SIG-M5 treated with dmso at 0.1 percent for 504 hours (cell line): ENCODE results near the gene PTPRN2.
"Not testable (repeated sequence)": the region's sequence is repeated elsewhere in the genome, so short reads cannot be mapped to it uniquely, and the experiment has no call there.

Source experiments
- DNase-seq: peaks from one replicate; lab custom pipeline; 2025; ENCODE audit not compliant: unreplicated experiment; lab: John Stamatoyannopoulos, UW

Gene PTPRN2

GRCh38 chr7:157515342-157516041 is 1072.1 kb downstream of the PTPRN2 start:
- DNase-seq = no peak

DNA sequence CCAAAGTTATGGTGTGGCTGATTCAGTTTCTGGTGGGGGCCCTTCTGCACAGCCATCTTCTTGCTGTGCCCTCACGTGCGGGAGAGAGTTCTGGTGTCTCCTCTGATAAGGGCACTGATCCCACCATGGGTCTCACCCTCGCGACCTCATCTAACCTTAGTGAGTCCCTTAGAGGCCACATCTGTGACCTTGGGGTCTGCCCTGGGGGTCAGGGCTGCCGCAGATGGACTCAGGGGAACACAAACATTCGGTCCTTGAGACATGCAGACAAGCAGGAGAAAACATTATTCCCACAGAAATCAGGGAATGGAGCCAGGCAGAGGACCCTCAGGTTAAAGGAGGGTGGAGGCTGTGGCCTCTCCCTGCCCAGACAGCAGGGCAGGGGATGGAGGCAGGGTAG is 1072.9 kb downstream of the PTPRN2 start:
- no peak for DNase-seq

- no peak for DNase-seq
Observed at GRCh38 chr7:157514306-157514705, 1073.3 kb downstream of the PTPRN2 start.

- DNase-seq = no peak
Observed at GRCh38 chr7:157513682-157514081, 1073.9 kb downstream of the PTPRN2 start.

- no peak for DNase-seq
Observed at GRCh38 chr7:157513162-157513621, 1074.4 kb downstream of the PTPRN2 start.

GRCh38 chr7:157509226-157509625 is 1078.4 kb downstream of the PTPRN2 start:
- DNase-seq = no peak

DNA sequence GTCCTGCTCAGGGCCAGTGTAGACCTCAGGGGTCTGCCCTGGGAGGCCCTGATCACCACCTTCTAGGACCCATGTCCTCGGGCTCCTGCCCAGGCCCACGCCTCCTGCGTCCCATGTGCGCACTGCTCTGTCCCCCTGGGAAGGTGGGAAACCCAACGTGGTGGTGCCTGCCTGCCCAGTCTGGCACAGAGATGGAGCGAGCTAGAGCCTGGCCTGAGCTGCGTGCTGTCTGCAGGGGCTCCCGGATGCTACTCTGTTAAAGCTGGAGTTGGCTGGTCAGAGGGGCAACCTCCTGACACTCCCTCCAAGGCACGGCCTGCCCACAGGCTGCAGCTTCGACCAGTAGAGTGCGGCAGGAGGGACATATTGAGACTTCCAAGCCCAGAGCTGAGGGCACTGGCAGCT is 1079.1 kb downstream of the PTPRN2 start:
- no peak for DNase-seq

DNA sequence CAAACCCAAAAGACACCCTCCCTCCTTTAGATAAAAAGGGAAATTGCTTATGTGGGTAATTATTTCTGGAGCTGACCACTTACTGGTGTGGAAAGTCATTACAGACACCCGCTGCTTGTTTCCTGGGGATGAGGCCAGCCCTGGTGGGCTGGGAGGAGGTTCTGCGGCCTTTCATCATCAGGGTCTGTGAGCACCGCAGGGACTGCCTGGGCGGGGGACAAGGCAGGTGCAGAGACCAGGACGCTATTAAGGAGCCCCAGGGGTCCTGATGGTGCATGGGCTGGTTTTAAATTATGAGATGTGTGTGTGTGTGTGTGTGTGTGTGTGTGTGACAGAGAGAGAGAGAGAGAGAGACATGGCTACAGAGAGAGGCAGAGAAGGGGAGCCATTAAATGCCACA is 1079.6 kb downstream of the PTPRN2 start:
- no peak for DNase-seq

DNA sequence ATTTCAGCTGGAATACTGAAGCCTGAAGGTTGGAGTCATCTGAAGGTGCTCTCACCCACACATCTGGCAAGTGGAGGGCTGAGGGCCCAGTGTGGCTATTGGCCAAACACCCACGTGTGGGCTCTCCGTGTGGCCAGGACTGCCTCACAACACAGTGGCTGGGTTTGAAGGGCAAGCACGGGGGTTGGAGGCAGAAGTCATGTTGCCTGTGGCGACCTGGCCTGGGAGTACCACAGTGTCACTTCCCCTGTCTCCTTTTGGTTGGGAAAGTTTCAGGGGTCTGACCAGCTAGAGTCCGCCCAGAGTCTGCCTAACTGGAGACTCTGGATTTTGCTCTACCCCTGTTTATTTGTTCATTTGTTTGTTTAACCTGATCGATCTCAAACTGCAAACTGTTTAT is 1081.4 kb downstream of the PTPRN2 start:
- no peak for DNase-seq

DNA sequence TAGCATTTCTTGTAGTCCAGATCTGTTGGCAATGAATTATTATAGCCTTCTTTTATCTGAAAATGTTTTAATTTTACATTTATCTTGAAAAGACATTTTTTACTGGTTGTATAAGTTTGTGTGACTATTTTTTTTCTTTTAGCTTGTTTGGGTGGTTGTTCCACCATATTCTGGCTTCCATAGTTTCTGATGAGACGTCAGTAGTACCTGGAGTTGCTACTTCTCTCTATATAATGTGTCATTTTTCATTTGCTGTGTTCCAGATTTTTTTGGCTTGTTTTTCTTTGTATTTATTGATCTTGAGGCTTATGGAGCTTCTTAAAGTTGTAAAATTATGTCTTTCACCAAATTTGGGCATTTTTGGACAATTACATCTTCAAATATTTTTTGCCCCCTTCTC is 1082.0 kb downstream of the PTPRN2 start:
- DNase-seq = no peak

DNA sequence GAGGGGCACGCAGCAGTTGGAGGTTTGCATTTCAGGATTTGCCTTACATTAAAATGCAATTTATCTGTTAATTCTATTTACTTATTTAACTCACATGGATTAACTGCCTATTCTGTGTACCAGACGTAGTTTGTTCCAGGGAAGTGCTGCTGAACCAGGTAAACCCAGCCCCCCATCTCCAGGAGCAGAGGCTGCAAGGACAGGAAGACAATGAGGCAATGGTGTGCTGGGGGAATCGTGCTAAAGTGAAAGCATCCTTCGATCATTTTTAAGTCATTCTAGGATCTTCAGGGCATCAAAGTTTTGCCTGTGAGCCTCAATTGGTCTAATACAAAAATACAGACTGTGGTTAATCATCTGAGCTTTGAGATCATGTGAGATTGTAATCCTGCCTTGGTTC is 1084.4 kb downstream of the PTPRN2 start:
- DNase-seq = no peak

GRCh38 chr7:157502701-157503111 is 1084.9 kb downstream of the PTPRN2 start:
- DNase-seq = no peak

DNA sequence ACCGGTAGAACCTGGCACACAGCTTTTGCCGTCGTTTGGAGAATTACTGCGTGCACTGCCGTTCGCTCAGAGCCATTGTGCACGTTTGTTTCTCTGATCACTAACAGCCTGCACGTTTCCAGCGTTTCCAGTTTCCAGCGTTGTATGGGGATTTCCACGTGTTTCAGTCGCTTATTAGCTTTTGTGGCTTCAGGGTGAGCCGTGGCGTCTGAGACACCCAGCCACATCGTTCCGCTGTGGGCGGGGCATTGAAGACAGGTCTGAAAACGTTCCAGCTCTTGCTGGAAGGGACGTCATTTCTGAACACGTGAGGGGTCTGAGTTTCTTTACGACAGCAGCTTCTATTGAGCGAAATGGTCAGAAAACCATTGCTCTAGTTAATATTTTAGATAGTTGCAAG is 1086.0 kb downstream of the PTPRN2 start:
- no peak for DNase-seq

GRCh38 chr7:157500989-157501540 is 1086.6 kb downstream of the PTPRN2 start:
- DNase-seq = not testable (repeated sequence)

GRCh38 chr7:157500171-157500960 is 1087.3 kb downstream of the PTPRN2 start:
- no peak for DNase-seq

DNA sequence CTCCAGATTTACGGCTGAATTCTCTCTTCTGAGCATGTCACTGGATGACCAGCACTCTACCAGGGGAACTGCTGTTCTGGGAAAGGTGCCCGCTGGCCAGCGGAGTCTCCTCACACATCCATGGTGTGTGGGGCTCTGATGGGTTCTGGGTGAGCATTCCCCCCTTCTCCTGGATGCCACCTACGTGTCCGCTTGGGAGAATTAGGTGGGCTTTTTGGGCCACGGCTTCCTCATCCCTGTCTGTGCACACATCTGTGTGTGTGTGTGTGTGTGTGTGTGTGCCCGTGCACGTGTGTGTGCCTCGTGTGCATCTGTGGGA is 1087.8 kb downstream of the PTPRN2 start:
- DNase-seq = no peak

GRCh38 chr7:157499121-157499834 is 1088.3 kb downstream of the PTPRN2 start:
- no peak for DNase-seq

DNA sequence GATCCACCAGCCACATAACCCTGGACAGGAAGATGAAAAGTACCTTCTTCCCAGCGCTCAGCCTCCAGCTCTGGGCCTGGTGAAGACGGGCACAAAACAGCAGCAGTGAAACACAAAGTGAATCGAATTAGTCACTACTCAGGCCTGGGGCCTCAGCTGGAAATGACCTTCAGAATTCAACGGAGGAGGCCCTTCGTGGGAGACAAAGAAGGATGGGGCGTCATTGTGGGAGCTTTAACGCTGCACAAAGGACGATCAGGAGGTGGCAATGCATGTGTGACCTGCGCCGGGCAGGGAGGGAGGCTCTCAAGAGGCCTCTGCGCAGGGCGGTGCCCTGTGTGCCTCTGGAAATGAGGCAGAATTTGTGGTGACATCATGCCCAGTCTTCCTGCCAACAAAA is 1089.0 kb downstream of the PTPRN2 start:
- no peak for DNase-seq

GRCh38 chr7:157497744-157498651 is 1089.6 kb downstream of the PTPRN2 start:
- DNase-seq = no peak

DNA sequence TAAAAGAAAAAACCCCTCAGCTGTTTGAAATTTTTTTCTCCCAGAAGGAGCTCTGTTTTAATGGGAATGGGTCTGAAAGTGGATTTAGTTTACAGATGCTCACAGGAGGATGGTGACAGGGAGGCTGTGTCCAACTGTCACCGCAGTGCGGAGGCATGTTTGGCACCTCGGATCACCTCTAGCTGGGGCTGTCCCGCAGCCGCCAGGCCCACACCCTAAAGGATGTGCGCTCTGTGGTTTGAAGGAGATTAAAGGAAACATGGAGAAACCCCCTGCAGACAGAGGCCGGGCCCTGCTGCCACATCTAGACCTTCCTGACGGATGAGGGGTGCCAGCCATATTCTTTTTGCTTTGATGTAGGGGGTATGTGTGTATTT is 1090.3 kb downstream of the PTPRN2 start:
- DNase-seq = no peak
